ENCODE data around the gene IRX3. TPM values are rescaled to one million over a fixed set of nuclear protein-coding genes. Genes with fewer than 3 reads are reported as not detected.
A peak's percentile ranks its signal among the peaks of the same experiment; 100 is the strongest.

The IRX3 gene
- total and polyA plus RNA-seq, 3 experiments from 2014 or later, result not detected

GRCh38 chr16:54283725-54284318 is 2.8 kb downstream of the IRX3 start:
- Histone ChIP-seq H3K9me3 (ENCODE audit: low read length) (no peaks in the 10 kb centered on the region), H3K4me1 (ENCODE audit: insufficient read depth, low read length) (no peaks in the 10 kb centered on the region), H3K4me3 (ENCODE audit: low read length) (no peak overlapping the region), H3K27ac (ENCODE audit: low read depth, low read length) (no peak overlapping the region), H3K27me3 (ENCODE audit: insufficient read depth, low read length, poor library complexity, severe bottlenecking) (peaks cover 7% of the 10 kb centered on the region), H3K36me3 (ENCODE audit: insufficient read depth, low read length) (no peaks in the 10 kb centered on the region)
- Mint-ChIP-seq H3K27me3 (peaks cover 58 to 63% of the 10 kb centered on the region in 2 donors), H3K4me1 (peaks cover 12 to 36% (median 15%) of the 10 kb centered on the region in 3 donors), H3K9me3 (peaks cover 0 to 10% (median 1%) of the 10 kb centered on the region in 5 donors), H3K36me3 (no peaks in the 10 kb centered on the region), H3K27ac (no peak overlapping the region), H3K4me3 (peak overlapping the region in 2 of 7 donors; percentile 51 to 63)
- CTCF ChIA-PET, result no interaction called here
- no peak for DNase-seq
- POLR2A ChIA-PET, result no interaction called here

- peaks cover 12 to 32% (median 15%) of the 10 kb centered on the region in 3 donors for H3K4me1 Mint-ChIP-seq
- peaks cover 7% of the 10 kb centered on the region for H3K27me3 ChIP-seq (ENCODE audit: insufficient read depth, low read length, poor library complexity, severe bottlenecking)
- H3K9me3 ChIP-seq (ENCODE audit: low read length), result no peaks in the 10 kb centered on the region
- ChIA-PET CTCF (no interaction called here), POLR2A (no interaction called here)
- H3K4me1 ChIP-seq (ENCODE audit: insufficient read depth, low read length), result no peaks in the 10 kb centered on the region
- no peak overlapping the region for H3K27ac Mint-ChIP-seq
- DNase-seq, result no peak
- no peaks in the 10 kb centered on the region for H3K36me3 Mint-ChIP-seq
- H3K36me3 ChIP-seq (ENCODE audit: insufficient read depth, low read length), result no peaks in the 10 kb centered on the region
- peak overlapping the region in 2 of 7 donors; percentile 3 to 63 for H3K4me3 Mint-ChIP-seq
- peaks cover 0 to 10% (median 1%) of the 10 kb centered on the region in 5 donors for H3K9me3 Mint-ChIP-seq
- H3K27ac ChIP-seq (ENCODE audit: low read depth, low read length), result no peak overlapping the region
- peaks cover 56 to 65% of the 10 kb centered on the region in 2 donors for H3K27me3 Mint-ChIP-seq
- H3K4me3 ChIP-seq (ENCODE audit: low read length), result no peak overlapping the region
These were observed 3.5 kb downstream of the IRX3 start for GRCh38 chr16:54282928-54283724.

- no peaks in the 10 kb centered on the region for H3K9me3 ChIP-seq (ENCODE audit: low read length)
- no peaks in the 10 kb centered on the region for H3K36me3 ChIP-seq (ENCODE audit: insufficient read depth, low read length)
- no peak overlapping the region for H3K4me3 ChIP-seq (ENCODE audit: low read length)
- Mint-ChIP-seq H3K4me3 (peak overlapping the region in 2 of 7 donors; percentile 8 to 32), H3K27ac (no peak overlapping the region), H3K36me3 (no peaks in the 10 kb centered on the region), H3K27me3 (peaks cover 53 to 63% of the 10 kb centered on the region in 2 donors), H3K9me3 (peaks cover 0 to 10% (median 1%) of the 10 kb centered on the region in 5 donors), H3K4me1 (peaks cover 12 to 30% (median 15%) of the 10 kb centered on the region in 3 donors)
- no peak overlapping the region for H3K27ac ChIP-seq (ENCODE audit: low read depth, low read length)
- H3K27me3 ChIP-seq (ENCODE audit: insufficient read depth, low read length, poor library complexity, severe bottlenecking), result peaks cover 7% of the 10 kb centered on the region
- no peak for DNase-seq
- ChIA-PET CTCF (no interaction called here), POLR2A (no interaction called here)
- H3K4me1 ChIP-seq (ENCODE audit: insufficient read depth, low read length), result no peaks in the 10 kb centered on the region
These were observed 4.2 kb downstream of the IRX3 start for GRCh38 chr16:54282202-54282927.

GRCh38 chr16:54281535-54282201 is 4.9 kb downstream of the IRX3 start:
- Histone ChIP-seq H3K9me3 (ENCODE audit: low read length) (no peaks in the 10 kb centered on the region), H3K4me1 (ENCODE audit: insufficient read depth, low read length) (no peaks in the 10 kb centered on the region), H3K27ac (ENCODE audit: low read depth, low read length) (no peak overlapping the region), H3K27me3 (ENCODE audit: insufficient read depth, low read length, poor library complexity, severe bottlenecking) (peaks cover 7% of the 10 kb centered on the region), H3K36me3 (ENCODE audit: insufficient read depth, low read length) (no peaks in the 10 kb centered on the region), H3K4me3 (ENCODE audit: low read length) (no peak overlapping the region)
- Mint-ChIP-seq H3K4me1 (peaks cover 12 to 29% (median 14%) of the 10 kb centered on the region in 3 donors), H3K4me3 (peak overlapping the region in 1 of 7 donors; percentile 8), H3K36me3 (no peaks in the 10 kb centered on the region), H3K27me3 (peaks cover 52 to 62% of the 10 kb centered on the region in 2 donors), H3K9me3 (peaks cover 0 to 10% (median 1%) of the 10 kb centered on the region in 5 donors), H3K27ac (no peak overlapping the region)
- CTCF ChIA-PET, result interaction anchor here (0.8 kb wide), 1 partner anchor 11 kb away, joined by 3 read pairs; no protein-coding TSS in a partner anchor
- POLR2A ChIA-PET, result no interaction called here
- no peak for DNase-seq

- Histone ChIP-seq H3K4me1 (ENCODE audit: insufficient read depth, low read length) (no peaks in the 10 kb centered on the region), H3K27ac (ENCODE audit: low read depth, low read length) (no peak overlapping the region), H3K9me3 (ENCODE audit: low read length) (no peaks in the 10 kb centered on the region), H3K4me3 (ENCODE audit: low read length) (no peak overlapping the region), H3K36me3 (ENCODE audit: insufficient read depth, low read length) (no peaks in the 10 kb centered on the region), H3K27me3 (ENCODE audit: insufficient read depth, low read length, poor library complexity, severe bottlenecking) (peaks cover 7% of the 10 kb centered on the region)
- Mint-ChIP-seq H3K4me1 (peaks cover 9 to 24% (median 10%) of the 10 kb centered on the region in 3 donors), H3K27me3 (peaks cover 48 to 60% of the 10 kb centered on the region in 2 donors), H3K9me3 (peaks cover 0 to 10% (median 1%) of the 10 kb centered on the region in 5 donors), H3K36me3 (no peaks in the 10 kb centered on the region), H3K27ac (no peak overlapping the region), H3K4me3 (no peak overlapping the region)
- ChIA-PET POLR2A (no interaction called here), CTCF (interaction anchor here (0.8 kb wide), 1 partner anchor 12 kb away, joined by 3 read pairs; no protein-coding TSS in a partner anchor)
- no peak for DNase-seq
These were observed 5.8 kb downstream of the IRX3 start for GRCh38 chr16:54280751-54281150.

- DNase-seq, result no peak
- Histone ChIP-seq H3K4me1 (ENCODE audit: insufficient read depth, low read length) (no peaks in the 10 kb centered on the region), H3K36me3 (ENCODE audit: insufficient read depth, low read length) (no peaks in the 10 kb centered on the region), H3K27me3 (ENCODE audit: insufficient read depth, low read length, poor library complexity, severe bottlenecking) (peaks cover 7% of the 10 kb centered on the region), H3K9me3 (ENCODE audit: low read length) (no peaks in the 10 kb centered on the region), H3K4me3 (ENCODE audit: low read length) (no peak overlapping the region), H3K27ac (ENCODE audit: low read depth, low read length) (no peak overlapping the region)
- ChIA-PET CTCF (no interaction called here), POLR2A (no interaction called here)
- Mint-ChIP-seq H3K4me3 (no peak overlapping the region), H3K4me1 (peaks cover 2 to 9% (median 3%) of the 10 kb centered on the region in 3 donors), H3K27ac (no peak overlapping the region), H3K36me3 (no peaks in the 10 kb centered on the region), H3K9me3 (peaks cover 0 to 10% (median 0%) of the 10 kb centered on the region in 5 donors), H3K27me3 (peaks cover 37 to 52% of the 10 kb centered on the region in 2 donors)
These were observed 8.5 kb downstream of the IRX3 start for GRCh38 chr16:54277845-54278703.

GRCh38 chr16:54275956-54276355 is 10.6 kb downstream of the IRX3 start:
- Histone ChIP-seq H3K9me3 (ENCODE audit: low read length) (no peaks in the 10 kb centered on the region), H3K27ac (ENCODE audit: low read depth, low read length) (no peak overlapping the region), H3K27me3 (ENCODE audit: insufficient read depth, low read length, poor library complexity, severe bottlenecking) (peaks cover 7% of the 10 kb centered on the region), H3K4me3 (ENCODE audit: low read length) (no peak overlapping the region), H3K36me3 (ENCODE audit: insufficient read depth, low read length) (no peaks in the 10 kb centered on the region), H3K4me1 (ENCODE audit: insufficient read depth, low read length) (no peaks in the 10 kb centered on the region)
- Mint-ChIP-seq H3K9me3 (peaks cover 0 to 10% (median 0%) of the 10 kb centered on the region in 5 donors), H3K4me1 (no peaks in the 10 kb centered on the region), H3K27me3 (peaks cover 27 to 36% of the 10 kb centered on the region in 2 donors), H3K27ac (no peak overlapping the region), H3K36me3 (no peaks in the 10 kb centered on the region), H3K4me3 (no peak overlapping the region)
- CTCF ChIA-PET, result no interaction called here
- no peak for DNase-seq
- POLR2A ChIA-PET, result no interaction called here

Measured in CD8-positive, alpha-beta memory T cell (primary cell).